ENCODE data around the gene NEK11. TPM values are rescaled to one million over a fixed set of nuclear protein-coding genes. Genes with fewer than 3 reads are reported as not detected.

NEK11 gene
- total RNA-seq, 1 donor from 2014 or later = 7.1 TPM

DNA sequence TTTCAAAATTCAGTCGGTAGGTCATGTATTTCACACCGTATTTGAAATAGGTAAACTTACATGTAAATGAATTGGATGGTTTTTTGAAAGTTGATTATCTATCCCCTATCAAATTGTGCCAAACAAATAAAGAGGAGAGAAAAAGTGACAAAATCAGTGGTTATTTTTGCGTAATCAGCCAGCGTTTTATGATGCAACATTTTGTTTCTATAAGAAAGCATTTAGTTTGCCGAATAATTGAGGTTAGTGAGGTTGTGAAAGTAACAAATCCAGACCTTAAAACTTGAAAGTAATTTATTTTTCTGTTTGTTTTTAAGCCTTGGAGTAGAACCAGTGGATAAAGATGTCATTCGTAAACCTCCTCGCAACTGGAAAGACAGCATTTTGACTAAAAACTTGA is 29.4 kb upstream of the NEK11 start:
- Histone ChIP-seq H3K4me1 (ENCODE audit: insufficient read depth, low read length) (no peaks in the 10 kb centered on the region), H3K36me3 (ENCODE audit: insufficient read depth, low read length) (peaks cover 49% of the 10 kb centered on the region), H3K4me3 (ENCODE audit: insufficient read depth, low read depth, low read length) (no peak overlapping the region), H2AFZ (ENCODE audit: low read depth, low read length) (no peak overlapping the region), H3K79me2 (ENCODE audit: insufficient read depth, low read length) (no peaks in the 10 kb centered on the region), H3K27me3 (ENCODE audit: insufficient read depth, low read length) (no peaks in the 10 kb centered on the region), H3K27ac (ENCODE audit: low read depth, low read length) (no peak overlapping the region), H4K20me1 (ENCODE audit: insufficient read depth, low read length) (no peaks in the 10 kb centered on the region), H3K9ac (ENCODE audit: low read length) (no peak overlapping the region), H3K4me2 (ENCODE audit: low read length) (no peak overlapping the region), H3K9me3 (ENCODE audit: insufficient read depth, low read depth, low read length) (no peaks in the 10 kb centered on the region)
- no peaks in the 10 kb centered on the region for H3K9me3 Mint-ChIP-seq (ENCODE audit: unreplicated experiment)
- H3K27me3 Mint-ChIP-seq (ENCODE audit: low read depth, unreplicated experiment) = no peaks in the 10 kb centered on the region
- H3K27ac Mint-ChIP-seq (ENCODE audit: unreplicated experiment) = no peak overlapping the region
- H3K36me3 Mint-ChIP-seq (ENCODE audit: low read depth, unreplicated experiment) = peaks cover 6% of the 10 kb centered on the region
- FAIRE-seq = no peak
- H3K4me3 Mint-ChIP-seq (ENCODE audit: unreplicated experiment) = no peak overlapping the region
- TF ChIP-seq EZH2 (IDR thresholded peaks at IDR 0.05; ENCODE audit: insufficient read depth, low read length) = no peak
- TF ChIP-seq, protein P1, sequence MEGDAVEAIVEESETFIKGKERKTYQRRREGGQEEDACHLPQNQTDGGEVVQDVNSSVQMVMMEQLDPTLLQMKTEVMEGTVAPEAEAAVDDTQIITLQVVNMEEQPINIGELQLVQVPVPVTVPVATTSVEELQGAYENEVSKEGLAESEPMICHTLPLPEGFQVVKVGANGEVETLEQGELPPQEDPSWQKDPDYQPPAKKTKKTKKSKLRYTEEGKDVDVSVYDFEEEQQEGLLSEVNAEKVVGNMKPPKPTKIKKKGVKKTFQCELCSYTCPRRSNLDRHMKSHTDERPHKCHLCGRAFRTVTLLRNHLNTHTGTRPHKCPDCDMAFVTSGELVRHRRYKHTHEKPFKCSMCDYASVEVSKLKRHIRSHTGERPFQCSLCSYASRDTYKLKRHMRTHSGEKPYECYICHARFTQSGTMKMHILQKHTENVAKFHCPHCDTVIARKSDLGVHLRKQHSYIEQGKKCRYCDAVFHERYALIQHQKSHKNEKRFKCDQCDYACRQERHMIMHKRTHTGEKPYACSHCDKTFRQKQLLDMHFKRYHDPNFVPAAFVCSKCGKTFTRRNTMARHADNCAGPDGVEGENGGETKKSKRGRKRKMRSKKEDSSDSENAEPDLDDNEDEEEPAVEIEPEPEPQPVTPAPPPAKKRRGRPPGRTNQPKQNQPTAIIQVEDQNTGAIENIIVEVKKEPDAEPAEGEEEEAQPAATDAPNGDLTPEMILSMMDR (IDR thresholded peaks at IDR 0.05; ENCODE audit: insufficient read depth, low read depth, low read length) = no peak
- DNase-seq (ENCODE audit: low read depth) = no peak
- peaks cover 7% of the 10 kb centered on the region for H3K4me1 Mint-ChIP-seq (ENCODE audit: low read depth, unreplicated experiment)

DNA sequence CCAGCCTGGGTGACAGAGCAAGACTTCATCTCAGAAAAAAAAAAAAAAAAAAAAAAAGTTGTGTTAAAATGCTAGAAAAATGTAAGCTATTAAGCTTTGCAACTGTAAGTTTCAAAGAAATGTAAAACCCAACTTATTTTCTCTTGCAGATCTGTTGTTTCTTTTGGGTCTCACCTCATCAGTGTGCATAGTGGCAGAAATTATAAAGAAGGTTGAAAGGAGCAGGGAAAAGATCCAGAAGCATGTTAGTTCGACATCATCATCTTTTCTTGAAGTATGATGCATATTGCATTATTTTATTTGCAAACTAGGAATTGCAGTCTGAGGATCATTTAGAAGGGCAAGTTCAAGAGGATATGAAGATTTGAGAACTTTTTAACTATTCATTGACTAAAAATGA is 25.6 kb upstream of the NEK11 start:
- Histone ChIP-seq H3K4me1 (ENCODE audit: insufficient read depth, low read length) (no peaks in the 10 kb centered on the region), H3K4me3 (ENCODE audit: insufficient read depth, low read depth, low read length) (no peak overlapping the region), H3K9ac (ENCODE audit: low read length) (no peak overlapping the region), H3K9me3 (ENCODE audit: insufficient read depth, low read depth, low read length) (no peaks in the 10 kb centered on the region), H2AFZ (ENCODE audit: low read depth, low read length) (no peak overlapping the region), H4K20me1 (ENCODE audit: insufficient read depth, low read length) (no peaks in the 10 kb centered on the region), H3K79me2 (ENCODE audit: insufficient read depth, low read length) (peaks cover 8% of the 10 kb centered on the region), H3K36me3 (ENCODE audit: insufficient read depth, low read length) (peaks cover 33% of the 10 kb centered on the region), H3K4me2 (ENCODE audit: low read length) (no peak overlapping the region), H3K27me3 (ENCODE audit: insufficient read depth, low read length) (no peaks in the 10 kb centered on the region), H3K27ac (ENCODE audit: low read depth, low read length) (no peak overlapping the region)
- Mint-ChIP-seq H3K9me3 (ENCODE audit: unreplicated experiment) (no peaks in the 10 kb centered on the region), H3K4me1 (ENCODE audit: low read depth, unreplicated experiment) (peaks cover 28% of the 10 kb centered on the region), H3K4me3 (ENCODE audit: unreplicated experiment) (no peak overlapping the region), H3K36me3 (ENCODE audit: low read depth, unreplicated experiment) (no peaks in the 10 kb centered on the region), H3K27me3 (ENCODE audit: low read depth, unreplicated experiment) (no peaks in the 10 kb centered on the region), H3K27ac (ENCODE audit: unreplicated experiment) (peak overlapping the region; percentile 95)
- TF ChIP-seq EZH2 (IDR thresholded peaks at IDR 0.05; ENCODE audit: insufficient read depth, low read length) = no peak
- TF ChIP-seq, protein P1 (IDR thresholded peaks at IDR 0.05; ENCODE audit: insufficient read depth, low read depth, low read length) = no peak
- no peak for FAIRE-seq
- no peak for DNase-seq (ENCODE audit: low read depth)

DNA sequence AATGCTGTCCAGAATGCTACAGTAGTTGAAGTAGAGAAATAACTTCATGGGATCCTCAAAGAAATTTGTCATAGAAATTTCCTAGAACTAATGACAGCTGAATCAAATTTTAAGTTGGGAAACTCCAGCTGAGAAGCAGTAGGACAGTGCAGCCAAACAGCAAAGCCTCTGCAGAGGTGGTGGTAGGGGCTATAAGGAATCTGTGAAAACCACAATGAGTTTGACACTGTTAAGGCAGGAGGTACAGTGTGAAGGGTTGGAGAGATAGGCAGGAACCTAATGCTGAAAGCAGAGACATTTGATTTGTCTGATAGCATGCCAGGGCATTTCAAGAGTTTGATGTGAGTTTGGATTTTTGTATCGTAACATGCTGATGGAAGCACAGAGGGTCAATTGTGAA is 22.1 kb upstream of the NEK11 start:
- TF ChIP-seq EZH2 (IDR thresholded peaks at IDR 0.05; ENCODE audit: insufficient read depth, low read length) = no peak
- TF ChIP-seq, protein P1 (IDR thresholded peaks at IDR 0.05; ENCODE audit: insufficient read depth, low read depth, low read length) = no peak
- Mint-ChIP-seq H3K4me3 (ENCODE audit: unreplicated experiment) (no peak overlapping the region), H3K36me3 (ENCODE audit: low read depth, unreplicated experiment) (peaks cover 2% of the 10 kb centered on the region), H3K4me1 (ENCODE audit: low read depth, unreplicated experiment) (peaks cover 28% of the 10 kb centered on the region), H3K27ac (ENCODE audit: unreplicated experiment) (no peak overlapping the region), H3K9me3 (ENCODE audit: unreplicated experiment) (no peaks in the 10 kb centered on the region), H3K27me3 (ENCODE audit: low read depth, unreplicated experiment) (no peaks in the 10 kb centered on the region)
- peaks cover 8% of the 10 kb centered on the region for H3K79me2 ChIP-seq (ENCODE audit: insufficient read depth, low read length)
- H4K20me1 ChIP-seq (ENCODE audit: insufficient read depth, low read length) = peaks cover 3% of the 10 kb centered on the region
- H3K9ac ChIP-seq (ENCODE audit: low read length) = no peak overlapping the region
- H2AFZ ChIP-seq (ENCODE audit: low read depth, low read length) = no peak overlapping the region
- no peaks in the 10 kb centered on the region for H3K27me3 ChIP-seq (ENCODE audit: insufficient read depth, low read length)
- H3K27ac ChIP-seq (ENCODE audit: low read depth, low read length) = no peak overlapping the region
- H3K4me1 ChIP-seq (ENCODE audit: insufficient read depth, low read length) = no peaks in the 10 kb centered on the region
- H3K36me3 ChIP-seq (ENCODE audit: insufficient read depth, low read length) = peaks cover 15% of the 10 kb centered on the region
- H3K4me2 ChIP-seq (ENCODE audit: low read length) = no peak overlapping the region
- DNase-seq (ENCODE audit: low read depth) (no peak), FAIRE-seq (no peak)
- no peak overlapping the region for H3K4me3 ChIP-seq (ENCODE audit: insufficient read depth, low read depth, low read length)
- H3K9me3 ChIP-seq (ENCODE audit: insufficient read depth, low read depth, low read length) = no peaks in the 10 kb centered on the region
